ENCODE results near the gene SAT1. TPM values are rescaled to one million over a fixed set of nuclear protein-coding genes. Genes with fewer than 3 reads are reported as not detected.

The SAT1 gene
- total RNA-seq, 1 donor from 2014 or later = 193 TPM

DNA sequence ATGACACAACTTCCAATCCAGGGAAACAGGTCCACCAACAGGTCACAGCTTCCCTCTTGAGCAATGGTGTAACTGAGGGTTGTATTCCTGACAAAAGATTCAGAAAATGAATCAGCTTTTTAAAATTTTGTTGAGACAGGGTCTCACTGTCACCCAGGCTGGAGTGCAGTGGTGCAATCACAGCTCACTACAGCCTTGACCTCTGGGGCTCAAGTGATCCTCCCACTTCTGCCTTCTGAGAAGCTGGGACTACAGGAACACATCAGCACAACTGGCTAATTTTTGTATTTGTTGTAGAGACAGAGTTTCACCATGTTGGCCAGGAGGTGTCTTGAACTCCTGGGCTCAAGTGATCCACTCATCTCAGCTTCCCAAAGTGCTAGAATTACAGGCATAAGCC, 43.7 kb downstream of the SAT1 start:
- DNase-seq (ENCODE audit: low spot score, unreplicated experiment) = no peak
- TF ChIP-seq, protein P1, sequence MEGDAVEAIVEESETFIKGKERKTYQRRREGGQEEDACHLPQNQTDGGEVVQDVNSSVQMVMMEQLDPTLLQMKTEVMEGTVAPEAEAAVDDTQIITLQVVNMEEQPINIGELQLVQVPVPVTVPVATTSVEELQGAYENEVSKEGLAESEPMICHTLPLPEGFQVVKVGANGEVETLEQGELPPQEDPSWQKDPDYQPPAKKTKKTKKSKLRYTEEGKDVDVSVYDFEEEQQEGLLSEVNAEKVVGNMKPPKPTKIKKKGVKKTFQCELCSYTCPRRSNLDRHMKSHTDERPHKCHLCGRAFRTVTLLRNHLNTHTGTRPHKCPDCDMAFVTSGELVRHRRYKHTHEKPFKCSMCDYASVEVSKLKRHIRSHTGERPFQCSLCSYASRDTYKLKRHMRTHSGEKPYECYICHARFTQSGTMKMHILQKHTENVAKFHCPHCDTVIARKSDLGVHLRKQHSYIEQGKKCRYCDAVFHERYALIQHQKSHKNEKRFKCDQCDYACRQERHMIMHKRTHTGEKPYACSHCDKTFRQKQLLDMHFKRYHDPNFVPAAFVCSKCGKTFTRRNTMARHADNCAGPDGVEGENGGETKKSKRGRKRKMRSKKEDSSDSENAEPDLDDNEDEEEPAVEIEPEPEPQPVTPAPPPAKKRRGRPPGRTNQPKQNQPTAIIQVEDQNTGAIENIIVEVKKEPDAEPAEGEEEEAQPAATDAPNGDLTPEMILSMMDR (IDR thresholded peaks at IDR 0.05; ENCODE audit: unreplicated experiment) = no peak
- H3K4me1 Mint-ChIP-seq (ENCODE audit: low read depth) = peaks cover 15% of the 10 kb centered on the region
- H3K4me3 Mint-ChIP-seq (ENCODE audit: low read depth) = no peak overlapping the region
- H3K27me3 Mint-ChIP-seq = no peaks in the 10 kb centered on the region
- peaks cover 3% of the 10 kb centered on the region for H3K9me3 Mint-ChIP-seq (ENCODE audit: low read depth)
- peaks cover 3% of the 10 kb centered on the region for H3K36me3 Mint-ChIP-seq (ENCODE audit: insufficient read depth)
- H3K27ac Mint-ChIP-seq = no peak overlapping the region

DNA sequence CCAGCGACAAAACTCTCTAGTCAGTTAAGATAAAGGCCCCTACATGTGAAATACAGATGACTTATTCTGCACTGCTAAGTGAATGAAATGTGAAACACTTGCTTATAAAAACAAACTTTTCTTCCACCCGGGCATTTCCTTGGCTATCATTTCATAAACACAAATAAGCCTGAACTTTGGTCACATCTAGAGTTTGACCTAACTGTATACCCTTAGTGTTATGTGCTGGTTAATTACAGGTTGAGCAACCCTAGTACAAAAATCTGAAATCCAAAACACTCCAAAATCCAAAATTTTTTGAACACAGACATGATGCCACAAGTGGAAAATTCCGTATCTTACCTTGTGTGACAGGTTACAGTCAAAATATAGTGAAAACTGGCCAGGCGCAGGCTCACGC, 45.9 kb downstream of the SAT1 start:
- Mint-ChIP-seq H3K9me3 (ENCODE audit: low read depth) (peaks cover 3% of the 10 kb centered on the region), H3K36me3 (ENCODE audit: insufficient read depth) (peaks cover 3% of the 10 kb centered on the region), H3K27ac (no peak overlapping the region), H3K27me3 (no peaks in the 10 kb centered on the region), H3K4me3 (ENCODE audit: low read depth) (no peak overlapping the region), H3K4me1 (ENCODE audit: low read depth) (peaks cover 2% of the 10 kb centered on the region)
- DNase-seq (ENCODE audit: low spot score, unreplicated experiment) = no peak
- TF ChIP-seq, protein P1 (IDR thresholded peaks at IDR 0.05; ENCODE audit: unreplicated experiment) = no peak

DNA sequence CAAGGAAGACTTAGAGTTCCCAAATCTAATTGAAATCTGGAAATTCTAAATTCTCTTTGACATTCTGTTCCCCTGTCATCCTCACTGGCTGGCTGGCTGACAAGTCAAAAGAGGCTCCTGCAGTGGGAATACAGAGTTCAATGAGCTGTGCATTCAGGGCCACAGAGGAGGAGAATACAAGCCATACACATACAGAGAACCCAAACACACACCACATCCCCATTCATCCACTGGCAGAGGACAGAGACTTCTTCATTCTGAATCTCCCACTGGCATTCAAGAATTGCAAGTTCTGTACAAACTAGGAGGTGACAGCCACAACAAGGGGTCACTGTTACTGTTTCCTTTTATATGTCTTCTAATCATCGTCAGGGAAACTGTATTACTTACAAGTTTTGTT, 49.7 kb downstream of the SAT1 start:
- TF ChIP-seq, protein P1 (IDR thresholded peaks at IDR 0.05; ENCODE audit: unreplicated experiment) = no peak
- Mint-ChIP-seq H3K27ac (peak overlapping the region; percentile 46), H3K4me1 (ENCODE audit: low read depth) (no peaks in the 10 kb centered on the region), H3K27me3 (no peaks in the 10 kb centered on the region), H3K9me3 (ENCODE audit: low read depth) (no peaks in the 10 kb centered on the region), H3K36me3 (ENCODE audit: insufficient read depth) (peaks cover 1% of the 10 kb centered on the region), H3K4me3 (ENCODE audit: low read depth) (no peak overlapping the region)
- DNase-seq (ENCODE audit: low spot score, unreplicated experiment) = no peak

Other genes starting within 250 kb of the SAT1 start
- gene PRDX4, start 115.7 kb upstream of the SAT1 start, total RNA-seq = 133 and 151 TPM in 2 replicates
- gene ACOT9, start 39.9 kb upstream of the SAT1 start, total RNA-seq = 33.8 and 36.1 TPM in 2 replicates
- gene APOO, start 124.8 kb downstream of the SAT1 start, total RNA-seq = 75.9 and 92.4 TPM in 2 replicates
- 0.22 and 0.29 TPM in 2 replicates for gene CXorf58, start 124.8 kb downstream of the SAT1 start, total RNA-seq
- 16.0 and 16.2 TPM in 2 replicates for gene KLHL15, start 244.0 kb downstream of the SAT1 start, total RNA-seq